ENCODE measurements around the gene SFMBT1. TPM values are rescaled to one million over a fixed set of nuclear protein-coding genes. Genes with fewer than 3 reads are reported as not detected.

The SFMBT1 gene
- total RNA-seq, 1 donor from 2014 or later, result 8.4 TPM

DNA sequence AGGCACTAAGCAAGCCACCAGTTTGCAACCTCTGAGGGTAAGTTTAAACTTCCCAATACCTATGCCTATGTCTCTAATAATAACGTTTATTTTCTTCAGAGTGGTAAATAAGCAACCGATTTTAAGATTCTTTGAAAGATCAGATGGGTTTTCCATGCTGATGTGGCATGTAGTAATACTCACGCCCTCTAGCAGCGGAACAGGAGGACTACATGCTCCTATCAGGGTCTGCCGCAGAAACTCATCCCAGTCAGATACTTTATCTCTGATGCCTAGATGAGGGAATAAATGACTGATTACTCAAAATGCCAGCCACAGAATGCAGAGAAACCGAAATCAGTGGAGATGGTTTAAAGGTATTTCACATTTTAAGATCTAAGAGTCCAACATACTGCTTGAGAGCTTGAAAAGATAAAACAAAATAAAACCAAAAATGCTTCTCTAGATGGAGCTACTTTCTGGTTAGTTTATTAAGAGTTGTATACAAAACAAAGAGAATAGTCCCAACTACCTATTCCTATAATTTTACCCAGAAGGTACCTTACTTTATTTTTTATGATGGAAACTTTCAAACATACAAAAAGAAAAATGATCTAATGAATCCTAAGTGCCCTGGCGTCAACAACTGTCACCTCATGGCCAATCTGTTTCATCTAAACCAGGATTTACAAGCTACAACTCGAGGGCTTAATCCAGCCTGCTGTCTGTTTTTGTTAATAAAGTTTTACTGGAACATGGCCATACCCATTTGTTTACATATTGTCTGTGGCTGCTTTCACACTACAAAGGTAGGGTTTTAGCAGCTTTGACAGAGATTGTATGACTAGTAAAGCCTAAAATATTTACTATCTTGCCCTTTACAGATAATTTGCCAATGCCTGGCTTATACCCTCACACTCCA, 111.0 kb downstream of the SFMBT1 start:
- Mint-ChIP-seq H3K9me3 (ENCODE audit: low read depth) (no peaks in the 10 kb centered on the region), H3K4me1 (ENCODE audit: low read depth) (peaks cover 8% of the 10 kb centered on the region), H3K27ac (ENCODE audit: unreplicated experiment) (no peak overlapping the region), H3K27me3 (ENCODE audit: low read depth) (no peaks in the 10 kb centered on the region), H3K4me3 (ENCODE audit: unreplicated experiment) (no peak overlapping the region), H3K36me3 (ENCODE audit: low read depth) (no peaks in the 10 kb centered on the region)
- TF ChIP-seq, protein P1, sequence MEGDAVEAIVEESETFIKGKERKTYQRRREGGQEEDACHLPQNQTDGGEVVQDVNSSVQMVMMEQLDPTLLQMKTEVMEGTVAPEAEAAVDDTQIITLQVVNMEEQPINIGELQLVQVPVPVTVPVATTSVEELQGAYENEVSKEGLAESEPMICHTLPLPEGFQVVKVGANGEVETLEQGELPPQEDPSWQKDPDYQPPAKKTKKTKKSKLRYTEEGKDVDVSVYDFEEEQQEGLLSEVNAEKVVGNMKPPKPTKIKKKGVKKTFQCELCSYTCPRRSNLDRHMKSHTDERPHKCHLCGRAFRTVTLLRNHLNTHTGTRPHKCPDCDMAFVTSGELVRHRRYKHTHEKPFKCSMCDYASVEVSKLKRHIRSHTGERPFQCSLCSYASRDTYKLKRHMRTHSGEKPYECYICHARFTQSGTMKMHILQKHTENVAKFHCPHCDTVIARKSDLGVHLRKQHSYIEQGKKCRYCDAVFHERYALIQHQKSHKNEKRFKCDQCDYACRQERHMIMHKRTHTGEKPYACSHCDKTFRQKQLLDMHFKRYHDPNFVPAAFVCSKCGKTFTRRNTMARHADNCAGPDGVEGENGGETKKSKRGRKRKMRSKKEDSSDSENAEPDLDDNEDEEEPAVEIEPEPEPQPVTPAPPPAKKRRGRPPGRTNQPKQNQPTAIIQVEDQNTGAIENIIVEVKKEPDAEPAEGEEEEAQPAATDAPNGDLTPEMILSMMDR (IDR thresholded peaks at IDR 0.05), result peak; percentile 89
- no peak for DNase-seq (ENCODE audit: low spot score)

- H3K36me3 Mint-ChIP-seq (ENCODE audit: low read depth), result no peaks in the 10 kb centered on the region
- peaks cover 4% of the 10 kb centered on the region for H3K4me1 Mint-ChIP-seq (ENCODE audit: low read depth)
- no peak overlapping the region for H3K27ac Mint-ChIP-seq (ENCODE audit: unreplicated experiment)
- H3K27me3 Mint-ChIP-seq (ENCODE audit: low read depth), result no peaks in the 10 kb centered on the region
- DNase-seq (ENCODE audit: low spot score), result no peak
- TF ChIP-seq, protein P1 (IDR thresholded peaks at IDR 0.05), result peak; percentile 33
- H3K4me3 Mint-ChIP-seq (ENCODE audit: unreplicated experiment), result no peak overlapping the region
- H3K9me3 Mint-ChIP-seq (ENCODE audit: low read depth), result no peaks in the 10 kb centered on the region
Measured at GRCh38 chr3:52931889-52932288, 114.0 kb downstream of the SFMBT1 start.

DNA sequence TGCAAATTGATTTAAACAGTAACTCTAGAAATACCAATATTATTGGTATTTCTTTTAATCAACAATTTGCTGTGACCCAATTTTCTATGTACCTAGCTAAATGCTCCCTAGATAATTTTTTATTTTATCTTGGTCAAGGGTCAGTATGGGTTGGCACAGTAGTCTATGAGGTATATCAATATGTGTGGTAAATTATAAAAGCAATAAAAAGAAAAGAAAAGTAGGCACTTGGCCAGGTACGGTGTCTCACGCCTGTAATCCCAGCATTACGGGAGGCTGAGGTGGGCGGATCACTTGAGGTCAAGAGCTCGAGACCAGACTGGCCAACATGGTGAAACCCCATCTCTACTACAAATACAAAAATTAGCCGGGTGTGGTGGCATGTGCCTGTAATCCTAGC, 114.5 kb downstream of the SFMBT1 start:
- Mint-ChIP-seq H3K27ac (ENCODE audit: unreplicated experiment) (no peak overlapping the region), H3K4me1 (ENCODE audit: low read depth) (peaks cover 4% of the 10 kb centered on the region), H3K4me3 (ENCODE audit: unreplicated experiment) (no peak overlapping the region), H3K27me3 (ENCODE audit: low read depth) (no peaks in the 10 kb centered on the region), H3K36me3 (ENCODE audit: low read depth) (no peaks in the 10 kb centered on the region), H3K9me3 (ENCODE audit: low read depth) (no peaks in the 10 kb centered on the region)
- TF ChIP-seq, protein P1 (IDR thresholded peaks at IDR 0.05), result no peak
- DNase-seq (ENCODE audit: low spot score), result no peak

DNA sequence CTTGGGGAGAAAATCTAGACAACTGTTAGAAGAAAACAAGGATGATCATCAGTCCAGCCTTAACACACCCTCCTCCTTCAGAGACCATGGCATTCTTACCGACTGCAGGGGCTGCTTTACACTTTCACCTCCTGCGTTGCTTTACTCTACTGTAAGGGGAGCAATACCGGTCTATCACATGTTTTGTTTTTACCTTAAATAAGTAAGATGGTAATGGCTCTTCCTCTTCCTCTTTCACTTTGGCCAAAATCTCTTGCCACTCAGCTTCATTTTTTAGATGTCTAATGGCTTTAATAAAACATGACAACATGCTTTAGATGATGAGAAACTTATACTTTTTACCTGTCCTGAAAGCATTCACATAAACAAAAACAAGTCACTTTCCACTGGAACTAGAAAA, 115.1 kb downstream of the SFMBT1 start:
- Mint-ChIP-seq H3K36me3 (ENCODE audit: low read depth) (no peaks in the 10 kb centered on the region), H3K4me3 (ENCODE audit: unreplicated experiment) (no peak overlapping the region), H3K27ac (ENCODE audit: unreplicated experiment) (no peak overlapping the region), H3K9me3 (ENCODE audit: low read depth) (no peaks in the 10 kb centered on the region), H3K27me3 (ENCODE audit: low read depth) (no peaks in the 10 kb centered on the region), H3K4me1 (ENCODE audit: low read depth) (peaks cover 4% of the 10 kb centered on the region)
- DNase-seq (ENCODE audit: low spot score), result no peak
- TF ChIP-seq, protein P1 (IDR thresholded peaks at IDR 0.05), result no peak

- H3K4me3 Mint-ChIP-seq (ENCODE audit: unreplicated experiment), result no peak overlapping the region
- DNase-seq (ENCODE audit: low spot score), result no peak
- H3K27ac Mint-ChIP-seq (ENCODE audit: unreplicated experiment), result no peak overlapping the region
- H3K27me3 Mint-ChIP-seq (ENCODE audit: low read depth), result no peaks in the 10 kb centered on the region
- no peaks in the 10 kb centered on the region for H3K4me1 Mint-ChIP-seq (ENCODE audit: low read depth)
- TF ChIP-seq, protein P1 (IDR thresholded peaks at IDR 0.05), result no peak
- no peaks in the 10 kb centered on the region for H3K9me3 Mint-ChIP-seq (ENCODE audit: low read depth)
- H3K36me3 Mint-ChIP-seq (ENCODE audit: low read depth), result peaks cover 4% of the 10 kb centered on the region
Measured at GRCh38 chr3:52926554-52926953, 119.3 kb downstream of the SFMBT1 start.

All from chondrocyte (in vitro differentiated cells).